Heart left ventricle (tissue), 13 donors: ENCODE data around the gene NCR1.
A peak's percentile ranks its signal among the peaks of the same experiment; 100 is the strongest.
"Not testable (repeated sequence)": the region's sequence is repeated elsewhere in the genome, so short reads cannot be mapped to it uniquely, and the experiment has no call there.

Experiments used
- CTCF ChIP-seq, 12 donors: fragments of 200-600 bp; sonication (generic) in 4 of 12; IDR thresholded peaks; one replicate each; pipeline versions ENCODE4 v1.5.0 to v1.8.0; 2018 to 2022; ENCODE audit warnings: antibody characterized with exemption in 12 of 12, mild to moderate bottlenecking in 5 of 12
- POLR2A ChIP-seq, 2 donors: fragments of 450-650 bp; IDR thresholded peaks; one replicate each; pipeline ENCODE4 v1.6.1; 2017; ENCODE audit warnings: antibody characterized with exemption in 2 of 2, mild to moderate bottlenecking in 2 of 2, moderate library complexity in 2 of 2
- donor health status: ischemic (EF 13 %, LVEDD 7.1; RV severe dilation, severe dysfunction).
- donor health status: DM: no; HTN: yes; CAD: no.
- donor health status: DM: no; HTN: no; CAD: no.
- donor health status: ischemic (EF 25% LVEDD 6.9; RV normal size, moderate dysfunction).
- donor health status: ischemic (EF 25% LVEDD 5.7; RV mildly dilated, moderate dysfunction).
- donor health status: ischemic (EF 35%, LVEDD 5.7; RV mildly dilated, moderate dysfunction).
- donor health status: nonischemic (EF 11% LVEDD 7.7; RV severe dilation, severe dysfunction).
- donor health status: DM: yes; HTN: yes; CAD: no.
- donor health status: PGD.
- donor health status: ischemic (EF 29% LVEDD 5.4; RV normal size, mild dysfunction).
- donor health status: nonischemic (EF 23%, LVEDD 6.1; RV moderate dilation, normal function).

GRCh38 chr19:54919646-54920563 is 14.0 kb downstream of the NCR1 start:
- TF ChIP-seq CTCF (IDR thresholded peaks at IDR 0.05): peak in 9 of 12 donors; percentile 9 to 45 (median 26)
- not testable (repeated sequence) for TF ChIP-seq POLR2A (IDR thresholded peaks at IDR 0.05)
